Neuronal stem cell (in vitro differentiated cells): ENCODE results near the gene CLN6.

Experiments used
- DNase-seq: peaks from one replicate; pipeline ENCODE4 v3.0.0-alpha.2; 2013; ENCODE audit warnings: low spot score
- H2AFZ ChIP-seq: one replicate; pipeline ENCODE4 v1.6.1; 2013; ENCODE audit warnings: mild to moderate bottlenecking, low read length, inconsistent platforms
- H2AK5ac ChIP-seq: 2 replicates; pipeline ENCODE4 v1.6.1; 2013; ENCODE audit warnings: low read depth, mild to moderate bottlenecking, inconsistent platforms, low read length, moderate library complexity, mixed read lengths
- H2BK120ac ChIP-seq: 2 replicates; pipeline ENCODE4 v1.6.1; 2013; ENCODE audit warnings: low read depth, mild to moderate bottlenecking, inconsistent platforms, low read length, moderate library complexity, mixed read lengths
- H2BK12ac ChIP-seq: one replicate; pipeline ENCODE4 v1.6.1; 2013; ENCODE audit warnings: low read length, inconsistent platforms
- H2BK15ac ChIP-seq: 2 replicates; pipeline ENCODE4 v1.6.1; 2013; ENCODE audit warnings: mild to moderate bottlenecking, low read length, inconsistent platforms, mixed read lengths
- H2BK5ac ChIP-seq: one replicate; pipeline ENCODE4 v1.6.1; 2013; ENCODE audit warnings: inconsistent platforms, mild to moderate bottlenecking, low read length, moderate library complexity
- H3K14ac ChIP-seq: one replicate; pipeline ENCODE4 v1.6.1; 2013; ENCODE audit warnings: low read length, inconsistent platforms
- H3K18ac ChIP-seq: 2 replicates; pipeline ENCODE4 v1.6.1; 2013; ENCODE audit warnings: low read length, inconsistent platforms
- H3K23ac ChIP-seq: 2 replicates; pipeline ENCODE4 v1.6.1; 2013; ENCODE audit warnings: low read depth, mild to moderate bottlenecking, mixed read lengths, low read length, inconsistent platforms; ENCODE audit not compliant: poor library complexity
- H3K27ac ChIP-seq: replicated peaks from 3 replicates; pipeline ENCODE4 v1.5.1; 2013; ENCODE audit warnings: low read length, inconsistent platforms
- H3K27me3 ChIP-seq, 3 experiments: 2 replicates each; pipeline ENCODE4 v1.6.1; 2013; ENCODE audit warnings: low read length in 3 of 3, mild to moderate bottlenecking in 2 of 3, inconsistent platforms in 1 of 3, low read depth in 1 of 3, mixed read lengths in 1 of 3, moderate library complexity in 1 of 3; ENCODE audit not compliant: control insufficient read depth in 3 of 3, insufficient read depth in 3 of 3
- H3K36me3 ChIP-seq, 2 donors: replicated peaks in 1 of 2; 2 replicates each; pipeline ENCODE4 v1.6.1; 2013; ENCODE audit warnings: low read length in 2 of 2; ENCODE audit not compliant: control insufficient read depth in 2 of 2, insufficient read depth in 2 of 2
- H3K4ac ChIP-seq: 2 replicates; pipeline ENCODE4 v1.6.1; 2013; ENCODE audit warnings: inconsistent platforms, mild to moderate bottlenecking, low read length, moderate library complexity
- H3K4me1 ChIP-seq, 2 donors: 1 replicate in 1 of 2; 2 replicates in 1 of 2; pipeline ENCODE4 v1.6.1; 2013; ENCODE audit warnings: low read length in 2 of 2, low read depth in 1 of 2; ENCODE audit not compliant: control insufficient read depth in 2 of 2, insufficient read depth in 1 of 2
- H3K4me2 ChIP-seq: one replicate; pipeline ENCODE4 v1.6.1; 2013; ENCODE audit warnings: mild to moderate bottlenecking, low read length, inconsistent platforms; ENCODE audit not compliant: insufficient read depth, poor library complexity, severe bottlenecking
- H3K4me3 ChIP-seq, 2 donors: 2 replicates each; pipeline ENCODE4 v1.5.1; 2013; ENCODE audit warnings: low read length in 2 of 2, mild to moderate bottlenecking in 2 of 2, inconsistent platforms in 1 of 2, moderate library complexity in 1 of 2
- H3K79me1 ChIP-seq: one replicate; pipeline ENCODE4 v1.6.1; 2013; ENCODE audit warnings: low read depth, mild to moderate bottlenecking, inconsistent platforms, low read length, moderate library complexity
- H3K9ac ChIP-seq: one replicate; pipeline ENCODE4 v1.6.1; 2013; ENCODE audit warnings: mild to moderate bottlenecking, low read depth, low read length, inconsistent platforms; ENCODE audit not compliant: poor library complexity
- H3K9me3 ChIP-seq, 2 donors: replicated peaks in 1 of 2; 2 replicates each; pipeline versions ENCODE3 to v1.6.1; 2013; ENCODE audit warnings: low read length in 2 of 2, mild to moderate bottlenecking in 2 of 2, inconsistent platforms in 1 of 2, low read depth in 1 of 2, mixed read lengths in 1 of 2, moderate library complexity in 1 of 2; ENCODE audit not compliant: control insufficient read depth in 2 of 2, insufficient read depth in 1 of 2
- H4K8ac ChIP-seq: one replicate; pipeline ENCODE4 v1.6.1; 2013; ENCODE audit warnings: low read depth, mild to moderate bottlenecking, inconsistent platforms, low read length, moderate library complexity
- H4K91ac ChIP-seq: one replicate; pipeline ENCODE4 v1.6.1; 2013; ENCODE audit warnings: low read length, low read depth, mild to moderate bottlenecking, inconsistent platforms; ENCODE audit not compliant: poor library complexity
- WGBS, 2 donors: extraction: QIAGEN DNeasy Blood & Tissue Kit; methylation state at CpG; one replicate each; pipeline ENCODE4 v1.1.7; 2013; ENCODE audit warnings: missing lambda C conversion rate in 2 of 2, mixed read lengths in 1 of 2; ENCODE audit not compliant: insufficient read length in 2 of 2, insufficient replicate concordance in 1 of 2; ENCODE audit errors: extremely low coverage in 2 of 2; 5-methylcytosine and 5-hydroxymethylcytosine counted together

The CLN6 gene

GRCh38 chr15:68190048-68190447, 39.5 kb downstream of the CLN6 start:
- Histone ChIP-seq H3K9ac (no peak overlapping the region), H3K4me2 (no peak overlapping the region), H2AK5ac (no peak overlapping the region), H3K79me1 (no peaks in the 10 kb centered on the region), H2BK5ac (no peak overlapping the region), H3K27ac (no peak overlapping the region), H4K8ac (no peak overlapping the region), H2BK120ac (no peak overlapping the region), H3K4me1 (no peaks in the 10 kb centered on the region), H3K36me3 (peaks cover 24 to 95% of the 10 kb centered on the region in 2 donors), H3K9me3 (no peaks in the 10 kb centered on the region), H2BK12ac (no peak overlapping the region), H3K18ac (no peak overlapping the region), H4K91ac (no peak overlapping the region), H2AFZ (no peak overlapping the region), H3K27me3 (no peaks in the 10 kb centered on the region), H3K14ac (no peak overlapping the region), H3K4me3 (no peak overlapping the region), H3K23ac (no peak overlapping the region), H3K4ac (no peak overlapping the region), H2BK15ac (no peak overlapping the region)
- DNase-seq, result no peak
- WGBS, 2 donors, result no CpG with 5 or more reads among the region's 4 CpGs

DNA sequence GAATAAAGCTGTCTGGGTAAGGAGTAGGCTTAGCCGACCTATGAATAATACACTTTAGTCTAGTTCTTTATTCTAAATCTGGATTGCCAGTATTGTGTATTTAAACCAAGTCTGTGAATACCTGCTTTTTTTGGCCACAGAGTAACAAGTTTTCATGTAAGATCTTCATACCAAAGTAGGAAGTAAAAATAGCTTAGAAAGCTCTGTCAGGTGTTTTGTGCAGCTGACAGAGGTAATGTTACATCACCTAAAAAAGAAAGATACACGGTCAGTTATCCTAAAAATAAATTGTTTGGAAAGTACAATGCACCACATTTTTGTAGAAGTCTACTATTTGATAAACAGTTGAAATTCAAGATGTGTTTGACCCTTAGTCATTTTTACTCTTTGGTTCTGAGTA, 40.9 kb downstream of the CLN6 start:
- no peak overlapping the region for H3K4ac ChIP-seq
- H2AK5ac ChIP-seq, result no peak overlapping the region
- H3K79me1 ChIP-seq, result no peaks in the 10 kb centered on the region
- no peak overlapping the region for H4K91ac ChIP-seq
- no peaks in the 10 kb centered on the region for H3K9me3 ChIP-seq
- no peak overlapping the region for H2BK12ac ChIP-seq
- no peak overlapping the region for H3K23ac ChIP-seq
- no peak overlapping the region for H2AFZ ChIP-seq
- no peak for DNase-seq
- no peak overlapping the region for H3K27ac ChIP-seq
- H3K14ac ChIP-seq, result no peak overlapping the region
- H2BK120ac ChIP-seq, result no peak overlapping the region
- H2BK15ac ChIP-seq, result no peak overlapping the region
- no peak overlapping the region for H3K18ac ChIP-seq
- no CpG with 5 or more reads among the region's 2 CpGs for WGBS, 2 donors
- no peak overlapping the region for H4K8ac ChIP-seq
- no peaks in the 10 kb centered on the region for H3K4me1 ChIP-seq
- H2BK5ac ChIP-seq, result no peak overlapping the region
- H3K27me3 ChIP-seq, result no peaks in the 10 kb centered on the region
- no peak overlapping the region for H3K4me3 ChIP-seq
- H3K36me3 ChIP-seq, result peaks cover 29 to 100% of the 10 kb centered on the region in 2 donors
- H3K9ac ChIP-seq, result no peak overlapping the region
- no peak overlapping the region for H3K4me2 ChIP-seq

- WGBS, 2 donors, result no CpG with 5 or more reads among the region's 9 CpGs
- Histone ChIP-seq H3K4ac (no peak overlapping the region), H2BK12ac (no peak overlapping the region), H4K91ac (no peak overlapping the region), H2AFZ (no peak overlapping the region), H3K9ac (no peak overlapping the region), H2BK15ac (no peak overlapping the region), H2BK120ac (no peak overlapping the region), H3K18ac (no peak overlapping the region), H3K4me3 (peak overlapping the region in 1 of 2 donors; percentile 61), H3K27ac (no peak overlapping the region), H4K8ac (no peak overlapping the region), H3K79me1 (no peaks in the 10 kb centered on the region), H3K14ac (no peak overlapping the region), H3K27me3 (no peaks in the 10 kb centered on the region), H3K4me1 (no peaks in the 10 kb centered on the region), H2BK5ac (no peak overlapping the region), H3K4me2 (no peak overlapping the region), H2AK5ac (no peak overlapping the region), H3K23ac (no peak overlapping the region), H3K9me3 (no peaks in the 10 kb centered on the region), H3K36me3 (peaks cover 22 to 100% of the 10 kb centered on the region in 2 donors)
- DNase-seq, result no peak
Measured at GRCh38 chr15:68187559-68187958, 42.0 kb downstream of the CLN6 start.

GRCh38 chr15:68186671-68187397, 42.7 kb downstream of the CLN6 start:
- no peak overlapping the region for H4K8ac ChIP-seq
- H3K27me3 ChIP-seq, result no peaks in the 10 kb centered on the region
- H3K27ac ChIP-seq, result no peak overlapping the region
- H3K4me1 ChIP-seq, result no peaks in the 10 kb centered on the region
- H3K4ac ChIP-seq, result no peak overlapping the region
- H3K9ac ChIP-seq, result no peak overlapping the region
- no peaks in the 10 kb centered on the region for H3K9me3 ChIP-seq
- H4K91ac ChIP-seq, result no peak overlapping the region
- no peak overlapping the region for H3K23ac ChIP-seq
- no peak overlapping the region for H2BK12ac ChIP-seq
- H3K18ac ChIP-seq, result no peak overlapping the region
- H2BK5ac ChIP-seq, result no peak overlapping the region
- no peak overlapping the region for H2BK120ac ChIP-seq
- H3K4me2 ChIP-seq, result no peak overlapping the region
- DNase-seq, result no peak
- H3K79me1 ChIP-seq, result no peaks in the 10 kb centered on the region
- no peak overlapping the region for H3K14ac ChIP-seq
- no peak overlapping the region for H3K4me3 ChIP-seq
- H3K36me3 ChIP-seq, result peaks cover 20 to 100% of the 10 kb centered on the region in 2 donors
- no peak overlapping the region for H2AK5ac ChIP-seq
- H2BK15ac ChIP-seq, result no peak overlapping the region
- no peak overlapping the region for H2AFZ ChIP-seq
- no CpG with 5 or more reads among the region's 5 CpGs for WGBS, 2 donors
